ENCODE data around the gene TGM1.

TGM1 gene

DNA sequence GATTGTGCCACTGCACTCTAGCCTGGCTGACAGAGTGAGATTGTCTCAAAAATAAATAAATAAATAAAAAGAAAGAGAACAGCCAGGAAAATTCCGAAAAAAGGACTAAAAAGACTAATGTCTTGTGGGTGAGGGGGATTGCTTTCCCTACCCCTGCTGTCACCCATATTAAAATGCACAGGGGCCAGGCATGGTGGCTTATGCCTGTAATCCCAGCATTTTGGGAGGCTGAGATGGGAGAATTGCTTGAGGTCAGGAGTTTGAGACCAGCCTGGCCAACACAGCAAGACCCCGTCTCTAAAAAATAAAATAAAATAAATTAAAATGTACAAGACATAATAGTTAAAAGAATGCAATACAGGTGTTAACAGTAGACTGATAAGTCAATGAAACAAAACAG is 30.5 kb upstream of the TGM1 start:
- no peak for DNase-seq (ENCODE audit: low read depth, low spot score)
- no peak overlapping the region for H3K27ac ChIP-seq

DNA sequence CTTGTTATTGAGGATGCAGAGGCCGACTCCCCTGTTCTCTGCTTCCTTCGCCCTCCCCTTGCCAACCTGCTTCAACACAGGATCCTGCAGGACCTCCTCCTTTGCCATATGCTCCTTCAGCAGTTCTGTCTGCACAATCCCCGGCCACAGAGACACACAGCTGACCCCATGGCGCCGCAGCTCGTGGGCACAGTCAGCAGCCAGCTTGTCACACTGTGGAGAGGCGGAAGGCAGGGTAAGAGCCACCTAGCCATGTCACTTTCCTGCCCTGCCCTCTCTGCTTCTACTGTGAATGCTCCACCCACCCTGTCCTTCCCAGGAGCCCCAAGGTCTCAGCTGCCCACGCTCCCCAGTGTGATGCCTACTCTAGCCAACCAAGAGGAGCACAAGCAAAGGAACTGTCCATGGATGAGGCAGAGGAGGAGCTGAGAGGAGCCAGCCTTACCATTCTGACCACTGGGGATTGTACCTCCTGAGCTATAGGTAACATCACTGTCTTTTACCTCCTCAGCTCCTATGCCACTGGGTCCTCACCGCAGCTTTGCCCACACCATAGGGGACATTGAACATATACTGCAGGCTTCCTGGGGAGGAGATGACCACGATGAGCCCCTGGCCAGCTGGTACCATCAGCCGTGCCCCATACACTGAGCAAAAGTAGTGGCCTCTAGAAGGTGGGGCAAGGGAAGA is 29.3 kb upstream of the TGM1 start:
- no peak overlapping the region for H3K27ac ChIP-seq
- DNase-seq (ENCODE audit: low read depth, low spot score) = no peak

DNA sequence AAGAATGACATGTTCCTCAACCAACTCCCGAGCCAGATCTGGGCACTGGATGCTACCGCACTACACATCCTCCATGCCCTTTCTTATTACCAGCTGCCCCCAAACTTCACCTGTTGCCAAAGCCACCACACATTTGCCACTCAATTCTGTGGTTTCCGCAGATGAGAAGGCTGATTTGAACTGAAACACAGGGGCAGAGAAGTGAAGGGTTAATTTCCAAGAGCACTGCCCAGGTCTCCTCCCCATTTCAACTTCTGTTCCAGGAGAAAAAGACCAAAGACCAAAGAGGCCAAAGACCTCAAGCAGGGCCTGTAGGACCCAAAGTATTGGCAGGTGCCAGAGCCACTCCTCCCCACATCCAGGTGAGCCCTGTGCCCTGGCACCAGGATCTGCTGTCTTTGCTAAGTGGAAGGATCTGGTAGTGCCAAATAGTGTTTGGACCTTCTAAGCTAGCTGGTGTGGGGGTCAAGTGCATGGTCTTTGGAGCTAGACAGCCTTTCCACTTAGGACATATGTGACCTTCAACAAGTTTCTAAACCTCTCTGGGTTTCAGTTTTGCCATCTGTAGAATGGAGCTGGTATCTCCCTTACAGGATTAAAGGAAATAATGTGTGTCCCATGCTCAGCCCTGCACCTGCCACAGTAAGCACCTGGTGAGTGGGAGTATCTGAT is 28.6 kb upstream of the TGM1 start:
- no peak for DNase-seq (ENCODE audit: low read depth, low spot score)
- no peak overlapping the region for H3K27ac ChIP-seq

DNA sequence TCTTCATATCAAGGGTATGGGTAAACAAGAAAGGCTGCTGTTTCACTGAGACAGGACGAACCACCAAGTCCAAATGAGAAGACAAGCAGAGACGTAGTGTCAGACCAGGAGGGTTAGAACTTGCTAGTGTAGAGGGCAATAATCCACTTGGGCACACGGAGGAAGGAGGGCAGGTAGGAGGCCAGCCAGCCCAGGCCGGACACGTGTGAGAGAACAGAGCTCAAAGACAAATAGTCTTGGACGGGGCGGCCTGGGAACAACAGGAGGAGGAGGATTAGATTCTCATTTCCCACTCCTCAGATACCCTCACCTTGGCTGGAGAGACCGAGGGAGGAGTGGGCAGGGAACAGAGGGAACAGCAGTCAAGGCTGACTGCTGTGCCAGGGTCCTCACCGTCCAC is 27.8 kb upstream of the TGM1 start:
- H3K27ac ChIP-seq = no peak overlapping the region
- DNase-seq (ENCODE audit: low read depth, low spot score) = no peak

DNA sequence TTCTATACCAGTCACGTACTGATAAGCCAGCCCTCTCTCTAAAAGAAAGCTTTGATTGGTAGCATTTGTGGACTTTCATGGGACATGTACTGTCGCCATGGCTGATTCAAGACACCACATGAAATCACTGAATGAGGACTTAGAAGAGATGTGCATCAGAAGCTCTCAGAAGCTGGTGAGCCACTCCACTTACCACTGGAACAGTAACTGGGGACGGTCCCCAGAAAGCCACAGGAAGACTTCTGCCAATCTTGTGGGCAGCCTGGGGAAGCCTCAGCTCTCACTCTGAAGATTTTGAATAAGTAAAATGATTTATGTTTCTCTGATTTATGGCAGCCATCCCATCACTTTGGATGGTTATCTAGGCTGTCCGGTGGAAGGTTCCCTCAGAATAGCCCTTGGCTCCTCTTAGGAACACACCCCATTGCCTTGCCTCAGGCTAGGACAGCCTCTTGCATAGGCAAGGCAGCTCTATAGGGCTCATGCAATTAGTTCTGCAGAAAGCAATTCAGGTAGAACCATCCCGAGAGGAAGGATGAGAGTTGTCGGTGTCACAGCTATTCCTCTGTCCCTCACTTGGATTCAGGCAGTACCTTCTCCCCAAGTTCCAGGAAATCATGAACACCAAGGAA is 26.8 kb upstream of the TGM1 start:
- no peak overlapping the region for H3K27ac ChIP-seq
- no peak for DNase-seq (ENCODE audit: low read depth, low spot score)

DNA sequence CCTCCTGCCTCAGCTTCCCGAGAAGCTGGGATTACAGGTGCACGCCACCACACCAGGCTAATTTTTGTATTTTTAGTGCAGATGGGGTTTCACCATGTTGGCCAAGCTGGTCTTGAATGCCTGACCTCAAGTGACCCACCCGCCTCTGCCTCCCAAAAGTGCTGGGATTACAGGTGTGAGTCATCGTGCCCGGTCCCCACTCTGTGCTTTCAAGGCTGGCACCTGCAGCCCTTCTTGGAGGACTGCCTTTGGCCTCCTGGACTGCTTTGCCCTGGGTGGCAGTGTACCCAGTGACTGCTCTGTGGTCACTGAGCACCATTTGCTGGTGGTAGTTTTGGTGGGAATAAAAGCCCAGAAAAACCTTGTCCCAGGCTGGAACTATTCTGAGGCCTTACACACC is 24.0 kb upstream of the TGM1 start:
- peak overlapping the region; percentile 4 for H3K27ac ChIP-seq
- no peak for DNase-seq (ENCODE audit: low read depth, low spot score)

DNA sequence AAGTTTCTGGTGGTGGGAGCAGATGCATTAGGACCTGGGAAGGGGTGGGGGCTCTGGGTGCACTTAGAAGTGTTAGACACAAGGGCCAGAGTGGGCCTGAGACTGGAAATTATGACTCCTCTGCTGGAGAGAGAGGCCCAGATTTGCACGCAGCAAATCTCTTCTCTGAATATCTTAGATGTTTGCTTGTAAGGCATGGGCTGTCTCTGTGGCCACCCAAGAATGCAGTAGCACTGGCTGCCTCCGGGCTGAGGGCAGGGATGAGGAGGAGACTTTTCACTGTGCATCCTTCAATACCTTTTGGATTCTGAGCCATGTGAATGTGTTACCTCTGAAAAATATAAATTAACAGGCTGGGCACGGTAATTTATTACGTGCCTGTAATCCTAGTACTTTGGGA is 22.4 kb upstream of the TGM1 start:
- DNase-seq (ENCODE audit: low read depth, low spot score) = no peak
- H3K27ac ChIP-seq = peak overlapping the region; percentile 67

DNA sequence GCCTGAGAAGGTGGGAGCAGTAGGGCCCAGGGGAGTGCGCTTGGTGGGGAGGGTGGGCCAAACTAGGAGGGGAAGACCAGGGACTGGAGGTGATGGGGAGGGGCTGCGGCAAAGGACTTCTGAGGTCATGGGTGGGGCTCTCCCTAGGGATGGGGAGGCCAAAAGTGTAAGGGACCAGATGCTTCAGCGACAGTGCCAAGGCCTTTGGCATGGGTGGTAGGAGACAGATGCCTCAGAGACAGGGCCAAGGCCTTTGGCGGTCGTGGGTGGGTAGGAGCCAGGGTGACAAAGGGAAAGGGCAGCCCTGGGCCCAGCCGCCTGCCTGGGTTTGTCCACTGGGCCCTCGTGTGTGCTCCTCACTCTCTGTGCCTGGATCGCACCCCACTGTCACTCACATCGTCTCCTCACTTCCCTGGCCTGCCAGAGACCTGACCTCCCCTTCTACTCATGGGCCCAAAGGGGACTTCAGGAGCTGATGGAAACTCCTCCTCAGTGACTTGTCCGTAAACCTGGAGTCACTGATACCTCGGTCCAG is 21.6 kb upstream of the TGM1 start:
- no peak for DNase-seq (ENCODE audit: low read depth, low spot score)
- H3K27ac ChIP-seq = peak overlapping the region; percentile 67

DNA sequence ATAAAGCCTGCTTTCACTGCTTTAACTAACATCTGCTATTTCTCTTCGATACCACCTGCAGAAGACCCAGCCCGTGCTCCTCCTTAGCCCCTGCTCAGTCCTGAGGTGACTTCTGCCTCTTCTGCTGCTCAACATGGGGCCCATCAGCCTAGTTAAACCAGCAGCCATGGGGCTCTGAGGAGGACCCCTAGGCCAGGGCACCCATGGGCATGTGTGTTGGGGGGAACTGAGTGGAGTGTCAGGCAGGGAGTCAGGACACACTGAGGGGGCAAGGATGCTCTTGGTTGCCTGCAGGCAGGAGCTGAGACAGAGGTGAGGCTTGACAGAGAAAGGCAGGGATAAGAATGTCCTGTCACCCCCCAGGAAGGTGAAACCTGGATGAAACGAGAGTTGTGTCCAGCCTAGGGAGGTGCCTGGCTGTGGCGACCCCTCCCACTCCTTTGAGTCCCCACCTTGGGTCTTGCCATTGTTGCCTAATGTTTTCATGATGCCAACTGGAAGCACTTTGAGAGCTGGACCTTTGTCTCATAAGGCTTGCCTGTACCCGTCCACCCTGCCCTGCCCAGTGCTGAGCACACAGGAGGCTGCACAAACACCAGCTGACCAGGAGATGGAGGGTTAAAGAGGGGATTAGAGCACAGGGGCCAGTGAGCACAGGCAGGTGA is 21.0 kb upstream of the TGM1 start:
- H3K27ac ChIP-seq = peak overlapping the region; percentile 67
- no peak for DNase-seq (ENCODE audit: low read depth, low spot score)

DNA sequence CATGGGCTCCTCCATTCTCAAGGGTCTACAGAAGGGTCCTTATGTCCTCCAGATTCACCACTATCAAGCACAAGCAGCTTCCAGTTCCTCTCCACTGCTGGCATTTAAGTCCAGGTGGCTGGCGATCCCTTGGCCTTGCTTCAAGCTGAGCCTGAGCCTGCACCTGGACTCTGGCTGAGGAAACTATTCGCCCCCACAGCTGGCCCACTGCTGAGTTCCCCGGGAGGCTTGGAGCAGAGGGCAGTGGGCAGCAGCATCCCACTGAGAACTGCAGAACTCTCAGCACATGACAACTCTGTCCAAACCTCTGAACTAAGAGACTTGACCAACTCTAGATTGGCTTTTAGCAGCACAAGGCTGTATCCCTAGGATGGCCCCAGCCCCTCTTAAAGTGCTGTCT is 19.8 kb upstream of the TGM1 start:
- no peak overlapping the region for H3K27ac ChIP-seq
- DNase-seq (ENCODE audit: low read depth, low spot score) = no peak

DNA sequence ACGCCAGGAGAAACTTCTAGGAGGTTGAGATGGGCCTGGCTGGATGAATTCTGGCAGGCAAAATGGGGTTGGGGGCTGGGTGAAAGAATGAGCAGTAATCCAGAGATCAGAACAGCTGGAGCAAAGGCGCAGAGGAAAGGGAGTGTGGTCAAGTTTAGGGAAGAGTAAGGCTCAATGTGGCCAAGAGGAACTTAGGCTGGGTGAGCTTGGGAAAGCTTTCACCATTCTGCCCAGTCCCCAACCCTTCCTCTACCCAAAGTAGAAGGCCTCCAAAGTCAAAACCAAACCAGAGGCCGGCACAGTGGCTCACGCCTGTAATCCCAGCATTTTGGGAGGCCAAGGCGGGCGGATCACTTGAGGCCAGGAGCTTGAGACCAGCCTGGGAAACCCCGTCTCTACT is 18.7 kb upstream of the TGM1 start:
- H3K27ac ChIP-seq = peak overlapping the region; percentile 84
- DNase-seq (ENCODE audit: low read depth, low spot score) = no peak

DNA sequence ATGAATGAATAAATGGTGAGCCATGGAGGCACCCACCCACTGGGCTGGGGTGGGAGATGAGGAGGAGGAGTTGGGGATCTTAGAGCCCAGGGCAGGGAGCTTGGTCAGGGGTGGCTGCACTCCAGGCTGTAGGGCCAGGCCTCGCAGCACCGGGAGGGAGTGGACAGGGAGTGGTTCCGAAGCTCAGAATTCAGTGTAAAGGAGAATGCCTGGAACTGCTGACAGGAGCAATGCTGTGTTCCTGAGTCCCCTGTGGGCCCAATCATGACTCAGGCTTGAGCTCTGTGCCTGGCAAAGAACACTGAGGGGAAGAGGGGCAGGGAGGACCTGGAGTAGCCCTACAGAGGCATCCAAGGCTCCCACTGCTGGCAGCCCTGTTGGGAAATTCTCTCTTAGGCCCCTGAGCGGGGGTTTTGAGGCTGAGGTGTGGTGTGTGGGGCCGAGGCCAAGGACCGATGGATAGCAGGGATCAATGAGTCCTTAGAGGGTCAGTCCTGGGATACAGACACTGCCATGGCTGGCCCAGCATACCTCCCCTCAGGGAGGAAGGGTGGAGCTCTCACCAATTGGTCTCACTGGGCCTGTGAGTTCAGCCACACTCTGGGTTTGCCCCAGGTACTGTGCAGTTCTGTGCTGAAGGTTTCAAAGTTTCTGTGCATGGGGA is 18.0 kb upstream of the TGM1 start:
- no peak for DNase-seq (ENCODE audit: low read depth, low spot score)
- H3K27ac ChIP-seq = peak overlapping the region; percentile 84

DNA sequence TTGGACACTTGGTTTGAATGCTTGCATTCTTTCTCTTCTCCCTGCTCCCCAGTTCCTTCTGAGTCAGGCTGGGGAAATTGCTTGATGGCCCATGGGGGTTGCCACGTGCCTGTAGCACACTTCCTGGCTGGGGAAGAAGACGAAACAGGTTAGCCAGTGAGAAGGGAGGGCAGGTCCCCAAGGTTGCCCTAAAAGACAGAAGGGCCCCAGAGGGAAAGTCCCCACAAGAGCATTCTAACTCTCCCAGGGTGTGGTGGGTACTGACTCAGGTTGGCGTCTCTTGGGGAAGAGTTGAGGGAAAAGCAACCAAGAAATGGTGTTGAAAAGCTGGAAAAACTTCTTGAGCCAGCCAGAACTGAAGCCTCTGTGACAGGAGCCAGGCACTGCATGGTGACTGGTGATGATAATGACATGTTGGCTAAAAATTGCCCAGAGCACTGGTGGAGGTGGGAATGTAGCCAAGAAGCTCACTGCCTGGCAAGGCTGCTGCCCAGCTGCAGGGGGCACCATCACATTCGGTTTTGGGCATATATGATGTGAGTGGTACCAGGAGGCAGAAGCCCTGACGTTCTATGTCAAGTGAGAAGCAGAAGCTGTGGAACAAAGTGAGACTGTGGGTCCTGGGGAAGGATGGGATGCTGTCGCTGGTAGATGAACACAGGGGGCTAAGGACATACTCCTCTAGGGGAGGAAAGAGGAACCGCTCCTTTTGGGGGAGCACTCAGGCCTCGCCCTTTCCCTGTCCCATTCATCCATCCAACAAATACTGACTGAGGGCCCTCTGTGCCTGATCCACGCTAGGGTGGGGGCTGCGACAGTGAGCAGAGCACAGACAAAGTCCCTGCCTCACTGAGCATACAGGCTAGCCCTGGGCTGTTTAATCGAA is 16.6 kb upstream of the TGM1 start:
- peak overlapping the region; percentile 84 for H3K27ac ChIP-seq
- DNase-seq (ENCODE audit: low read depth, low spot score) = peak; percentile 39

DNA sequence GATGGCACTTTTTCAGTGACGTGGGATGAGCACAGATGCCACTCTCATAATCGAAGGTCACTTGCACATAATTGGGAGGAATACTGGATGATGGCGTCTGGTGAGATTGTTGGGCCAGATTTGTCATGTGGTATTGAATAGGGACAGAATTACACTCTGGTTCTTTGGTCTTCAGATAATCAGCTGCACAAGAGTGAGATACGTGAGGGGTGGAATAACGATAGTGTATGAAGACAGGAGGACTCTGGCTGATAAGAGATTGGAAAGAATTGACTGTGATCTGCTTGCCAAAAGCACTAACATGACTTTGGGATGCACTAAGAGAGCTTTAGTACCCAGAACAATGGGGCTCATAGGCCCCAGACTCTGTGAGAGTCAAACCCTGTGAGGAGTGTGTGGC is 15.4 kb upstream of the TGM1 start:
- DNase-seq (ENCODE audit: low read depth, low spot score) = no peak
- H3K27ac ChIP-seq = peak overlapping the region; percentile 84

DNA sequence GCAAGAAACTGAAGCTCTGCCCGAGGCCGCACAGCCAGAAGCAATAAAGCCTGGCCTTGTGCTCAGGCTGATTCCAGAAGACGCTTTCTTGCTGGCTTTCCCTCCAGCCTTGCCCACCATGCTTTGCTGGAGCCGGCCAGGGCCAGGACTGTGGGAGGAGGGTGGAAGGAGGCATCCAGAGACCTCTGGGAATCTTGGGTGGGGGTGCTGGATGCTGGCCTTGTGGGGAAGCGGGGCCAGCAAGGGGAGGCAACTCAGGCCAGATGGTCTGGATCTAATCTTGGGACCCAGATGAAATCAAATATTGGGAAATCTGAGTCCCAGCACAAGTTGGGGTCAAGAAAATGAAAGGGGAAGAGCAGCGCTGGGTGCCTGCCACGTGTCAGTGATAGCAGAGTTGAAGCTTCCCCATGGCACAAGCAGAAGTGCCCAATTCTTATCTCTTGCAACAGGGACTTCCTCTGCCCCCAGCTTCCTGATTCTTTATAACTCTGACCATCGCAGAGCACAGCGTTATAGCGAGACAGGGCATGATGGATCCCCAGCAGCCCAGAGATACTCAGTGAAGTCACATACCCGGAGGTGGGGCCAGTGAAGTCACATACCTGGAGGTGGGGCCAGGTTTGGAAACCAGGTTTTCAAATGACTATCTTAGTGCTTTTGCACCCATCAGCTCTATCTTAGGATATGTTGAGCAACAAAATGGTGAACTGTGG is 14.8 kb upstream of the TGM1 start:
- no peak for DNase-seq (ENCODE audit: low read depth, low spot score)
- H3K27ac ChIP-seq = no peak overlapping the region

DNA sequence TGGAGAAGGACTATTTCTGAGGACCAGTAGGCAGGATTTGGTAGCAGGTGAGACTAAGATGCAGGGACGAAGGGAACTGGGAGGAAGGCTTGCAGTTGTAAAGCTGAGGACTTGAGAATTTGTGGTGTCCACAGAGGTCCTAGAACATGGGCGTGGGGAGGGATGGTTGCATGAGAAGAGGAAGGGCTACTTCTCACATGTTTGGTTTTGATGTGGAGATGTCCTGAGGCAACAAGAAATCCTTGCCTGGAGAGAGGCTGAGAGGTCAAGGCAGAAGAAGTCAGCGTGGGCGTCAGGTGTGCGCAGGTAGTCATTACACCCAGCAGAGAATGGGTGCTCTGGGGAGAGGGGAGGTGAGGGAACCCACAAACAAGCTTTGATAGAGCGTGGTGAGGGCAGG is 14.1 kb upstream of the TGM1 start:
- DNase-seq (ENCODE audit: low read depth, low spot score) = no peak
- no peak overlapping the region for H3K27ac ChIP-seq

DNA sequence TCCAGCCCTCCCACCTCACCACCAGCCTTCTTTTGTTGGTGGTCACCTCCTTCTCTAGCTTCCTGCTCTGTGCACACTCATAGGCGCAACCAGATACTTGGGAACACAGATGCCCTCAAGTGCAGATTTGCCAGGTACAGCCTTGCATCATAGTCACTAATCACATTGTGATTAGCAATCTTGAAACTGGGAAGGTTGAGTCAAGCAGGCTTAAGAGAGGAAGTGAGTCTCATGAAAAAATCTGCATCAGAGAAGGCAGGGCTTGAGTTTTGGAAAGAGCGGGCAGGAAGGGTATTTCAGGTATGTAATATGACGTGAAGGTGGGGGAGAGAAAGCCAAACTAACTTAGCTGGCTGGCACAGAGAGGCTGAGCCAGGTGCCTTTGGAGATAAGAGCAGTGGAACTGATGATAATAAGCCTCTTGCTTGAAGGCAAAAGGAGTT is 11.1 kb upstream of the TGM1 start:
- H3K27ac ChIP-seq = peak overlapping the region; percentile 100
- DNase-seq (ENCODE audit: low read depth, low spot score) = peak; percentile 99

DNA sequence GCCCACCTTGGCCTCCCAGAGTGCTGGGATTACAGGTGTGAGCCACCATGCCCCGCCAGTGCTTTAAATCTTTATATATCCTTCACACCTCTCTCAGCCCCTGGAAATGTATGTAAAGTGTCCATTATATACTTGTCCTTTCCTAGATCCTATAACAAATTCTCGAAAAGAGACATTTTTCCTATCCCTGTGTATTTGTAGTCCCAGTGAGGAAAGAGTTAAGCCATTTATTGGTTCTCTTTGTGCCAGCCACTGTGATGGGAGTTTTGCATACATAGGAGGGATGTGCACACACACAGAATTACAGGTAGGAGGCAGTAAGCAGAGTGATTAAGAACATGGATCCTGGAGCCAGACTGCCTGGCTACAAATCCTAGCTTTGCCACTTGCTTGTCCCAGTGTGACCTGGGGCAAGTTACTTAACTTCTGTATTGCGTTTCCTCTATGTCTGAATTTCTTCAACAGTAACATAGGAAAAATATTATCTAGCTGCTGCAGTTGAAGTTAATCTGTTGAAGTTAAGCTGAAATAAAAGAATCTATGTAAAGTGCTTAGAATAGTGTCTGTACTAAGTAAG is 10.5 kb upstream of the TGM1 start:
- DNase-seq (ENCODE audit: low read depth, low spot score) = peak; percentile 43
- H3K27ac ChIP-seq = peak overlapping the region; percentile 100

All from epithelial cell of prostate (primary cell).